Measurements from ENCODE around the gene DRAM1.

DNA sequence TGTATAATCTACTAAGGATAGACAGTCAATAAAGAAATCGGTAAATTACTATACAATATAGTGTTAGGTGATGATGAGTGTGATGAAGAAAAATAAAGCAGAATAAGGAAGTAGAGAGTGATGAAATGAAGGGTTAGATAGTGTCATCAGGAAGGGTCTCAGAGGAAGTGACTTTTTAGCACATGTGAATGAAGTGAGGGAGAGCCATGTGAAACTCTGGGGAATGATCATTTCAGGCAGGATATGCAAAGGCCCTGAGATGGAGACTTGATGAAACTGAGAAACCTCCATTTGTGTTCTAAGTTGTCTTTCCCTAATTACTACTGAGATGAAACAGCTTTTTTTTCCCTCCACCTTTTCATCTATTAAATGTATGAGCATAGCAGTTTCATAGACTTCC, 27.2 kb upstream of the DRAM1 start:
- TF ChIP-seq, protein P1, sequence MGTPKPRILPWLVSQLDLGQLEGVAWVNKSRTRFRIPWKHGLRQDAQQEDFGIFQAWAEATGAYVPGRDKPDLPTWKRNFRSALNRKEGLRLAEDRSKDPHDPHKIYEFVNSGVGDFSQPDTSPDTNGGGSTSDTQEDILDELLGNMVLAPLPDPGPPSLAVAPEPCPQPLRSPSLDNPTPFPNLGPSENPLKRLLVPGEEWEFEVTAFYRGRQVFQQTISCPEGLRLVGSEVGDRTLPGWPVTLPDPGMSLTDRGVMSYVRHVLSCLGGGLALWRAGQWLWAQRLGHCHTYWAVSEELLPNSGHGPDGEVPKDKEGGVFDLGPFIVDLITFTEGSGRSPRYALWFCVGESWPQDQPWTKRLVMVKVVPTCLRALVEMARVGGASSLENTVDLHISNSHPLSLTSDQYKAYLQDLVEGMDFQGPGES (IDR thresholded peaks at IDR 0.05; ENCODE audit: low read depth, low read length) = no peak
- TF ChIP-seq, protein P2, sequence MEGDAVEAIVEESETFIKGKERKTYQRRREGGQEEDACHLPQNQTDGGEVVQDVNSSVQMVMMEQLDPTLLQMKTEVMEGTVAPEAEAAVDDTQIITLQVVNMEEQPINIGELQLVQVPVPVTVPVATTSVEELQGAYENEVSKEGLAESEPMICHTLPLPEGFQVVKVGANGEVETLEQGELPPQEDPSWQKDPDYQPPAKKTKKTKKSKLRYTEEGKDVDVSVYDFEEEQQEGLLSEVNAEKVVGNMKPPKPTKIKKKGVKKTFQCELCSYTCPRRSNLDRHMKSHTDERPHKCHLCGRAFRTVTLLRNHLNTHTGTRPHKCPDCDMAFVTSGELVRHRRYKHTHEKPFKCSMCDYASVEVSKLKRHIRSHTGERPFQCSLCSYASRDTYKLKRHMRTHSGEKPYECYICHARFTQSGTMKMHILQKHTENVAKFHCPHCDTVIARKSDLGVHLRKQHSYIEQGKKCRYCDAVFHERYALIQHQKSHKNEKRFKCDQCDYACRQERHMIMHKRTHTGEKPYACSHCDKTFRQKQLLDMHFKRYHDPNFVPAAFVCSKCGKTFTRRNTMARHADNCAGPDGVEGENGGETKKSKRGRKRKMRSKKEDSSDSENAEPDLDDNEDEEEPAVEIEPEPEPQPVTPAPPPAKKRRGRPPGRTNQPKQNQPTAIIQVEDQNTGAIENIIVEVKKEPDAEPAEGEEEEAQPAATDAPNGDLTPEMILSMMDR (IDR thresholded peaks at IDR 0.05) = no peak
- TF ChIP-seq RFX5 (IDR thresholded peaks at IDR 0.05; ENCODE audit: low read length) = no peak
- no peak for TF ChIP-seq POLR2AphosphoS5 (IDR thresholded peaks at IDR 0.05; ENCODE audit: low read depth, low read length)
- no peak for TF ChIP-seq EP300 (IDR thresholded peaks at IDR 0.05; ENCODE audit: borderline replicate concordance in 1 of 2, low read depth in 1 of 2, low read length in 1 of 2)
- no peak for TF ChIP-seq FOXM1 (IDR thresholded peaks at IDR 0.05; ENCODE audit: low read depth)
- TF ChIP-seq, protein P3, sequence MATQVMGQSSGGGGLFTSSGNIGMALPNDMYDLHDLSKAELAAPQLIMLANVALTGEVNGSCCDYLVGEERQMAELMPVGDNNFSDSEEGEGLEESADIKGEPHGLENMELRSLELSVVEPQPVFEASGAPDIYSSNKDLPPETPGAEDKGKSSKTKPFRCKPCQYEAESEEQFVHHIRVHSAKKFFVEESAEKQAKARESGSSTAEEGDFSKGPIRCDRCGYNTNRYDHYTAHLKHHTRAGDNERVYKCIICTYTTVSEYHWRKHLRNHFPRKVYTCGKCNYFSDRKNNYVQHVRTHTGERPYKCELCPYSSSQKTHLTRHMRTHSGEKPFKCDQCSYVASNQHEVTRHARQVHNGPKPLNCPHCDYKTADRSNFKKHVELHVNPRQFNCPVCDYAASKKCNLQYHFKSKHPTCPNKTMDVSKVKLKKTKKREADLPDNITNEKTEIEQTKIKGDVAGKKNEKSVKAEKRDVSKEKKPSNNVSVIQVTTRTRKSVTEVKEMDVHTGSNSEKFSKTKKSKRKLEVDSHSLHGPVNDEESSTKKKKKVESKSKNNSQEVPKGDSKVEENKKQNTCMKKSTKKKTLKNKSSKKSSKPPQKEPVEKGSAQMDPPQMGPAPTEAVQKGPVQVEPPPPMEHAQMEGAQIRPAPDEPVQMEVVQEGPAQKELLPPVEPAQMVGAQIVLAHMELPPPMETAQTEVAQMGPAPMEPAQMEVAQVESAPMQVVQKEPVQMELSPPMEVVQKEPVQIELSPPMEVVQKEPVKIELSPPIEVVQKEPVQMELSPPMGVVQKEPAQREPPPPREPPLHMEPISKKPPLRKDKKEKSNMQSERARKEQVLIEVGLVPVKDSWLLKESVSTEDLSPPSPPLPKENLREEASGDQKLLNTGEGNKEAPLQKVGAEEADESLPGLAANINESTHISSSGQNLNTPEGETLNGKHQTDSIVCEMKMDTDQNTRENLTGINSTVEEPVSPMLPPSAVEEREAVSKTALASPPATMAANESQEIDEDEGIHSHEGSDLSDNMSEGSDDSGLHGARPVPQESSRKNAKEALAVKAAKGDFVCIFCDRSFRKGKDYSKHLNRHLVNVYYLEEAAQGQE (IDR thresholded peaks at IDR 0.05; ENCODE audit: low read depth, low read length) = no peak
- no peak for TF ChIP-seq EZH2phosphoT487 (IDR thresholded peaks at IDR 0.05; ENCODE audit: borderline replicate concordance, low read depth)
- no peak for TF ChIP-seq YY1 (IDR thresholded peaks at IDR 0.05; ENCODE audit: low read depth)

Measured in SK-N-SH (cell line).